ENCODE data around the gene SLC26A11.

DNA sequence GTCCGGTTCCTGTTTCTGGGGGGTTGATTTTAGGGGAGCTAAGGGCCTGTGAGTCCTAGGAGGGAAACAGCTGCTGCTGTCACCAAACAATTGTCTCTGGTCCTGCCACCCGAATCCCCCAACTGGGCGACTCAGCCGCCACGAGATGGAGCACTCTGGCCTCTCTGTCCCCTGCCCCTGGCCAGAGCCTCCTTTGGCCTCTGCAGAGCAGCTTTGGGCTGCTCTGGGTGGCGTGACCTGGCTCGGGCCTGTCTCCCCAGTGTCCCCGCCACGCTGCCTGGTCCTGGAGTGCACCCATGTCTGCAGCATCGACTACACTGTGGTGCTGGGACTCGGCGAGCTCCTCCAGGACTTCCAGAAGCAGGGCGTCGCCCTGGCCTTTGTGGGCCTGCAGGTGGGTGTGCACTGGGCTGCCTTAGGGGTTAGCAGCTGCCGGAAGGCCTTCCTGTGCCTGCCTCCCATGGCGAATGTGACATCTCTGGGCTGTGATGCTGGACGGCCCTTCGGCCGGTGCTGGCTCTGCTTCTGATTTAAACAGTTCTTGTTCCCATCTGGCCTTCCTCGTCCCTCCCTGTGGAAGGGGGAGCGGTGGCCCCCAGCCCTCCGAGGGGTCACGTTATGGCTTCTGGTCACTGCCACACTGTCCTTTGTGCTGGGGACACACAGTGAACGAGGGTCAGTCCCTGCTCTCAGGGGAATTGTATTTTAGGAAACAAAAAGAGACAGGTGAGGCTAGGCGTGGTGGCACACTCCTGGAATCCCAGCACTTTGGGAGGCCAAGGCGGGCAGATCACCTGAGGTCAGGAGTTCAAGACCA is 28.9 kb downstream of the SLC26A11 start:
- TF ChIP-seq, protein P1, sequence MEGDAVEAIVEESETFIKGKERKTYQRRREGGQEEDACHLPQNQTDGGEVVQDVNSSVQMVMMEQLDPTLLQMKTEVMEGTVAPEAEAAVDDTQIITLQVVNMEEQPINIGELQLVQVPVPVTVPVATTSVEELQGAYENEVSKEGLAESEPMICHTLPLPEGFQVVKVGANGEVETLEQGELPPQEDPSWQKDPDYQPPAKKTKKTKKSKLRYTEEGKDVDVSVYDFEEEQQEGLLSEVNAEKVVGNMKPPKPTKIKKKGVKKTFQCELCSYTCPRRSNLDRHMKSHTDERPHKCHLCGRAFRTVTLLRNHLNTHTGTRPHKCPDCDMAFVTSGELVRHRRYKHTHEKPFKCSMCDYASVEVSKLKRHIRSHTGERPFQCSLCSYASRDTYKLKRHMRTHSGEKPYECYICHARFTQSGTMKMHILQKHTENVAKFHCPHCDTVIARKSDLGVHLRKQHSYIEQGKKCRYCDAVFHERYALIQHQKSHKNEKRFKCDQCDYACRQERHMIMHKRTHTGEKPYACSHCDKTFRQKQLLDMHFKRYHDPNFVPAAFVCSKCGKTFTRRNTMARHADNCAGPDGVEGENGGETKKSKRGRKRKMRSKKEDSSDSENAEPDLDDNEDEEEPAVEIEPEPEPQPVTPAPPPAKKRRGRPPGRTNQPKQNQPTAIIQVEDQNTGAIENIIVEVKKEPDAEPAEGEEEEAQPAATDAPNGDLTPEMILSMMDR (IDR thresholded peaks at IDR 0.05): no peak
- no peak for TF ChIP-seq POLR2A (IDR thresholded peaks at IDR 0.05)
